Stimulated activated CD8-positive, alpha-beta memory T cell treated with anti-CD3 and anti-CD28 coated beads, Interleukin-2, amount 100 ng/mL, for 1 hour (primary cell): ENCODE results near the gene SLC17A9.

Experiments used
- DNase-seq, 2 donors: peaks; one replicate each; pipeline ENCODE4 v3.0.0-alpha.2; 2020; ENCODE audit warnings: low read depth in 2 of 2

Gene SLC17A9

GRCh38 chr20:62938105-62938888 lies 14.2 kb upstream of the SLC17A9 start, which contains the start of gene GID8:
TSS of gene GID8 (plus strand) at chr20:62938147. CDS start at chr20:62941503, 3,356 bp downstream.
- peak in 1 of 2 donors; percentile 24 for DNase-seq

GRCh38 chr20:62940875-62941274 lies 11.6 kb upstream of the SLC17A9 start:
- DNase-seq, result no peak

GRCh38 chr20:62941792-62942191 lies 10.7 kb upstream of the SLC17A9 start:
- DNase-seq, result no peak

- DNase-seq, result no peak
Measured at GRCh38 chr20:62942456-62942855, 10.1 kb upstream of the SLC17A9 start.

DNA sequence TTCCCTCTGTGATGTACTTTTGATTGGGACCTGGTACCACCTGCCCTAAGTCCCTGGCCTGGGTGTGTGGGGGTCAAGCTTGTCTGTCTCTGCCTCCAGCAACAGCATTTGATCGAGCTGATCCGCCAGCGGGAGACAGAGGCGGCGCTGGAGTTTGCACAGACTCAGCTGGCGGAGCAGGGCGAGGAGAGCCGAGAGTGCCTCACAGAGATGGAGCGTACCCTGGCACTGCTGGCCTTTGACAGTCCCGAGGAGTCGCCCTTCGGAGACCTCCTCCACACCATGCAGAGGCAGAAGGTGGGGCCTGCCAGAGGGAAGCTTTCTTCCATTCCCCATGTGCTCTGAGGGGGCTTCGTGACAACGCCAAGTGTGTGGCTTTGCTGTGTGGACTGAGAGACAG lies 9.1 kb upstream of the SLC17A9 start:
- DNase-seq, result no peak

- DNase-seq, result no peak
Measured at GRCh38 chr20:62944184-62944583, 8.3 kb upstream of the SLC17A9 start.

- no peak for DNase-seq
Measured at GRCh38 chr20:62944746-62945145, 7.8 kb upstream of the SLC17A9 start.

DNA sequence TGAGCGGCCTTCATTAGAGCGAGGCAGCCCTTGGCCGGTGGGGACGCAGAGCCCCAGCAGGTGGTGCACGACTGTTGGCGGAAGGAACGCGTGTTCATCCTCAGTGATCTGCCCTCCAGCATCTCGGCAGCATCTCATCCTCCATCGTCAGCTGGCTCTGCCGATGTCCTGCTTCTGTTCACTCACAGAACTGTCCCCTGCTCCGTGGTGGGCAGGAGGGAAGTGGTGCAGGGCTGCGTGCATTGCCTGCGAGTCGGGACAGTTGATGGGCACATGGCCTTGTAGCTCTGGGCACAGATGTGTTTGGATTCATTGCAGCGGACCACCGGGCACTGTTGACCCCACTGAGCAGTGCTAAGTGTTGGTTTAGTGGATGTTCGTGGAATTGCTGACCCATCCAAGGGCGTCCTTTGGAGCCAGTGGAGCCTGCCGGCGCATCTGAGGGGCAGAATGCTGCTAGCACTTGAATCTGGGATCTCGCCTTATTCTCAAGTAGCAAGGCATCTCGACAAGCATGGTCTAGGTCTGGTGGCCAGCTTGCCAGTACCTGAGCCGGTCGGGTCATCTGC lies 6.7 kb upstream of the SLC17A9 start:
- no peak for DNase-seq

- no peak for DNase-seq
Measured at GRCh38 chr20:62946918-62947317, 5.6 kb upstream of the SLC17A9 start.

- DNase-seq, result no peak
Measured at GRCh38 chr20:62947532-62948300, 4.8 kb upstream of the SLC17A9 start.

- DNase-seq, result no peak
Measured at GRCh38 chr20:62949153-62949821, 3.2 kb upstream of the SLC17A9 start.

GRCh38 chr20:62949962-62950361 lies 2.5 kb upstream of the SLC17A9 start:
- DNase-seq, result no peak

- DNase-seq, result no peak
Measured at GRCh38 chr20:62950741-62951140, 1.8 kb upstream of the SLC17A9 start.

- no peak for DNase-seq
Measured at GRCh38 chr20:62951143-62951895, 1.2 kb upstream of the SLC17A9 start.

GRCh38 chr20:62951896-62952372 lies 575 bp upstream of the SLC17A9 start:
- DNase-seq, result no peak

- DNase-seq, result no peak
Measured at GRCh38 chr20:62952968-62953838, 694 bp downstream of the SLC17A9 start.

DNA sequence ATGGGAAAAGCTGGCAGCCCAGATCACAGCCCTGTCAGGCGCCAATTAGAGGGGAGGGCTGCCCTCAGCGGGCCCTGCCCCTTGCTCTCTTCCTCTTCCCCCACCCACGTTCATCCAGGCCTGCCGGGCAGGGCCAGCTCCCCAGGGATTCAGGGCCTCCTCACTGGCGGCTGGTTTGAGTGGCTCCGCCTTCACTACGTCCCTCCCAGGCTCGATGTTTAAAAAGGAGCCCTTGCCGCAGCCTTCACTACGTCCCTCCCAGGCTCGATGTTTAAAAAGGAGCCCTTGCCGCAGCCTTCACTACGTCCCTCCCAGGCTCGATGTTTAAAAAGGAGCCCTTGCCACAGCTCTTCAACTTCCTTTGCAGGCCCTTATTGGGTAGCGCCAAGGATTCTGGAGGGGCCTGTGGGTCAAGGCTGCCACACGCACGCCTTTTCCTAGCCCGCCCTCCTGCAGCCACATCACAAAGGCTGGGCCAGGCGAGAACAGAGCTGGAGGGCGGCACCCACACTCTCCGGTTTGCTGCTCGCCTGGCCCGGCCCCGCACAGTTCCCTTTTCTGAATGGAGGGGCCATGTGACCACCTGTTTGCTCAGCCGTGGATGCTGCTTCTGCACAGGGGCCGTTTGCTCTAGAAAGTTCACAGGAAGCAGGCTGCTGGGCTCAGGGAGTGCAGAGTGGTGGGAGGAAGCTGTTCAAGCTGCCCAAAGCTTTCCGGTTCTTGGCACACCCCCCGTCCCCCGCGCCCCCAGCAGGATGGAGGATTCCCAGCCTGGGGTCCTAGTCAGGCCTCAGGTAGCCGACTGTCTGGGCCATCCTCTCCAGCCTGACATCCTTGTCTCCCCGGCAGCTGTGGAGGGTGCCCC lies 1.6 kb downstream of the SLC17A9 start:
- peak; percentile 38 to 41 for DNase-seq

DNA sequence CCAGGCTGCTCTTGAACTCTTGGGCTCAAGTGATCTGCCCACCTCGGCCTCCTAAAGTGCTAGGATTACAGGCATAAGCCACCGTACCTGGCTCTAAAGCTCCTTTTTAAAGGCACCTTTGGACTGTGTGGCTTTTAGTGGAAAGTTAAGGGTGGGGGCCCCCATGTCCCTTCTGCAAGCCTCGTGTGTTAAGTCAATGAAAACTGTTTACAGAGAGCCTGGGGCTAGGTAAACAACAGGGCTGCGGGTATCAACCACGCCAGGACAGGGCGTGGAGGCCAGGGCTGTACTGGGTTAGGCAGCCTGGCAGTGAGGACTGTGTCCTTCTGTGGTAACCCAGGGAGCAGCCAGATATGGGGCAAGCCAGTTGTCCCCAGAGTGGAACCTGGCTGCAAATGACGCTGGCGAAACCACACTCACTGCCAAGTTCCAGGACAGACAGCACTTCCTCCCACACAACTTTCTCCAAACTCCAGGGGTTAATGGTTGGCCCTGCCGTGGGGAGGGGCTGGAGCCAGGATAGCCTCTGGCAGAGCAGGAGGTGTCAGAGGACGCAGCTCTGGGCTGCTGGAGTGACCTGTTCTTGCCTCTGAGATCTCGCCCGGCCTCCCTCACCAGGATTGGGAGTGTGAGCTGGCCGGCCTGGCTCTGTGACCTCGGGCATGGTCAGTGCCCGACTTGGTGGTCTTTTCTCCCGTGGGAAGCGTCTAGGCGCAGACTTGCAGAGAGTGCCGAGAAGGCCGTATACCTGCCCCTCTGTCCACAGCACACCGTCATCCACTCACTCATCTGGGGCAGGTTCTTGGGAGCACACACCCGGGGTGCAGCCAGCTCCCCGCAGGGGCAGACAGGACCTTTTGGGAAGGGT lies 3.2 kb downstream of the SLC17A9 start:
- DNase-seq, result no peak
